Forelimb muscle (tissue), 1 donor: ENCODE measurements around the gene CDK9. TPM values are rescaled to one million over a fixed set of nuclear protein-coding genes. Genes with fewer than 3 reads are reported as not detected.
"Not testable (repeated sequence)": the region's sequence is repeated elsewhere in the genome, so short reads cannot be mapped to it uniquely, and the experiment has no call there.

ENCODE experiments used
- DNase-seq: peaks from one replicate; pipeline ENCODE4 v3.0.0-alpha.2; 2013; ENCODE audit warnings: low read depth
- polyA plus RNA-seq: library from polyadenylated mRNA; unstranded; fragments of 120-200 nt; gene quantifications from one replicate; pipeline ENCODE4 v1.2.1, GENCODE V29; 2013; ENCODE audit not compliant: insufficient read length

CDK9 gene
- polyA plus RNA-seq, 1 donor, result 48.2 TPM

DNA sequence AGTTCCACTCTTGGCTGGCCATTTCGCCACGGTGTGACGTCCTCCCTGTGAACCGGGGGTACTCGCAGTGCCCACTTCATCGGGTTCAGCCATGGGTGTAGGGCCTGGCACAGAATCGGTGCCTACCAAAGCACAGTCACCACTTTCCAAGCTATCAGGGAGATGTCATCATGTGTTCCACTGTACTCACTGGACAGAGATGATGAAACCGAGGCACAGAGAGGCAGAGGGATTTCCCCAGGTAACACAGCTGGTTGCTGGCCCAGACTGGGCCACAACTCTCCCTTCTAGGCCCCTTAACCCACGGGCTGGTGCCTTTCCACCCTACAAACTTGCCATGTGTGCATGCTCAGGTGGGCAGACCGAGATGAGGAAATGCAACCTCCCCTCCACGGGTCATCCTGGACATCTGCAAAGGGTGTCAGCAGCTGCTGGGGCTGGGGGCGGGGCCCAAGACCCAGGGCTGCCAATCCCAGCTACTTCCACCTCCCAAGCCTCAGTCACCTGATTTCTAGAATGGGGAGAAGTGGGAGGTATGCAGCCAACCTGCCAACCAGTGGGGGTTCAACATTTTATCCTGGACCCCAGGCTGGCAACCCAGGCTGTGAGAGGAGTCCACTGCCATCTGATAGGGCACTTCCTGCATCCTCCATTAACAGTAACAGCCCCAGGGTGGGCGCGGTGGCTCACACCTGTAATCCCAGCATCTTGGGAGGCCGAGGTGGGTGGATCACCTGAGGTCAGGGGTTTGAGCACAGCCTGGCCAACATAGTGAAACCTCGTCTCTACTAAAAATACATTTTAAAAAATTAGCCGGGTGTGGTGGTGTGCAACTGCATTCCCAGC, 6.5 kb upstream of the CDK9 start:
- no peak for DNase-seq

GRCh38 chr9:127780126-127780885, 5.5 kb upstream of the CDK9 start:
- no peak for DNase-seq

- not testable (repeated sequence) for DNase-seq
Observed at GRCh38 chr9:127780909-127781308, 4.9 kb upstream of the CDK9 start.

DNA sequence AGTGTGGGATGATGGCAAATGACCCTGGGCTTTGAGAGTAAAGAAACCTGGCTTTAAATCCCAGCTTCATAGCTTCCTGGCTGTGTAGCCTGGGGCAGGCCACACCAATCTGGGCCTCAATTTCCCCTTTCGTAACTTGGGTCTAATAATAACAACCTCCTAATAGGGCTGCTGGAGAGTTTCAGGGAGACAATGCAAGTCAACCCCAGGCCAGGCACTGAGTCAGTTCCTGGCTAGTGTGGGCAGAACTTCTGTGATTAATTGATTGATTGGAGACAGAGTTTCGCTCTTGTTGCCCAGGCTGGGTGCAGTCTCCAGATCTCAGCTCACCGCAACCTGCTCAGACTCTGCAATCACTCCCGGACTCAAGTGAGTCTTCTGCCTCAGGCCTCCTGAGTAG, 4.0 kb upstream of the CDK9 start:
- no peak for DNase-seq

DNA sequence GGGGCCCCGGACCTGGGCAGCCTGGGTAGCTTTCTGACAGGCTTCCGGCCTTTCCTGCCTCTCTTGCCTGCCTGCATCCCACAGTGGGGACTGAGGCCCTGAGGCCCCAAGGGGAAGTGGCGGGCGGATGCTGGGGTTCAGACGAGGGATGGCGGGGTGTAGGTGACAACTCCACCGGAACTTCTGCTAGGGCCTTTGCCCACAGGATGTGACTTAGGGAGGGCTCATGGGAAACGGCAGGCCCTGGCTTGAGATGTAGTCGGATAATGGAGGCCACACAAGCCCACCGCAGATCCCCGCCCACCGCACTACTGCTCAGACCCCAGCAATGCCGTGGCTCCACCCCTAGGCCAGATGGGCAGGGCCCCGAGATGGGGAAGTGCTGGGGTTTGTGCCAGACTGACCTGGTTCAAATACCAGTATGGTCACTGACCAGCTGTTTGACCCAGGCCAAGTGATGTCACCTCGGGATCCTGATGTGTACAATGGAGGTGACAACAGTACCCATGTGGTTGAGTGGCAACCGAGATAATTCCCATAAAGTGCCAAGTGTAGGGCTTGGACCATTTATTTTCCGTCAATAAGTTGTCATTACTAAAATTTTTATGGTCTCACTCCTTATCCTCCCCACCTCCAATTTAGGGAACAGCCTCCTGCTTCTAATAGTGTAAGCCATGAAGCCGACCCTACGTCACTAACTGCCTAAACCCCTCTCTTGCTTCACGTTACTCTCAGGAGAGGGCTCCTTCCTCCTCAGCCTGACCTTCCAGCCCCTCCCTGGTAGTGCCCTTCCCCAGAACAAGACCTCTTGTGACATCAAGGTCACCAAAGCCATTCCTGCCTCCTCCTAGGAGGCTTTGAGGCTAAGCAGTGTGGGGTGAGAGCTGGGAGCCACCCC, 2.5 kb upstream of the CDK9 start:
- DNase-seq, result no peak

DNA sequence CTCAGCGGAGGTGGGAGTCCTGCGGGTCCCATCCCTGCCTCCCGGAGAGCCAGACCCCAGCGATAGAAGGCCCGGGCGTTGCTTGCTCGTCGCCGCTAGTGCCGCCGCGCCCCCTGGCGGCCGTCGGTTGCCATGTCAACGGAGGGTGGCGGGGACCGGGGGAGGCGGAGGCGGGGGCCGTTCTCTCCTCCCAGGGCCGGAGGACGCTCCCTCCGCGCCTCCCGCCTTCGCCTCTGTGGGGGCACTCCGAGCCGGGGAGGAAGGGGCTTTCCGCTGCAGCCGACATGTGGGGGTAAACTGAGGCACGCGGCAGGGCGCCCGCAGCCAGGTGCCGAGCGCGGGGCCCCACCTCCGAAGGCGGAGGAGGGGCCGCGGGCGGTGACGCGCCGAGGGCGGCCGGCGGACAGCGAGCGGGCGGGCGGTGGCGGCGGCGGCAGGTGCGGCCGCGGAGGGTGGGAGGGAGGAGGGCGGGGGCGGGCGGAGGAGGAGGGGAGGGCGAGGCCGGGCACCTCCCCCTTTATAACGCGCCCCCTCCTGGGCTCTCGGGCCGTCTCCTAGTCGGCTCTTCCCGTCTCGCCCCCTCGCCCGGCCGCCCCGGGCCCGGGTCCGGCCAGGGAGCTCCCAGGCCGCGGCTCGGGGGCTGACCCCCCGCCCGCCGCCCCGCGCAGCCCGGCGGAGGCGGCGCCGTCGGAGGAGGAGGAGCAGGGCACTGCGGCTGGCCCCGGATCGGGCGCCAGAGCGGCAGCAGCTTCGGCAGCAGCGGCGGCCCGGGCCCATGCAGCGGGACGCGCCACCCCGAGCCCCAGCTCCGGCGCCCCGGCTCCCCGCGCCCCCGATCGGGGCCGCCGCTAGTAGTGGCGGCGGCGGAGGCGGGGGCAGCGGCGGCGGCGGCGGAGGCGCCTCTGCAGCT, 556 bp upstream of the CDK9 start:
- DNase-seq, result no peak

GRCh38 chr9:127786773-127787104, 905 bp downstream of the CDK9 start:
- no peak for DNase-seq

GRCh38 chr9:127788337-127789011, 2.6 kb downstream of the CDK9 start:
- no peak for DNase-seq

GRCh38 chr9:127789179-127789578, 3.3 kb downstream of the CDK9 start:
- DNase-seq, result no peak

DNA sequence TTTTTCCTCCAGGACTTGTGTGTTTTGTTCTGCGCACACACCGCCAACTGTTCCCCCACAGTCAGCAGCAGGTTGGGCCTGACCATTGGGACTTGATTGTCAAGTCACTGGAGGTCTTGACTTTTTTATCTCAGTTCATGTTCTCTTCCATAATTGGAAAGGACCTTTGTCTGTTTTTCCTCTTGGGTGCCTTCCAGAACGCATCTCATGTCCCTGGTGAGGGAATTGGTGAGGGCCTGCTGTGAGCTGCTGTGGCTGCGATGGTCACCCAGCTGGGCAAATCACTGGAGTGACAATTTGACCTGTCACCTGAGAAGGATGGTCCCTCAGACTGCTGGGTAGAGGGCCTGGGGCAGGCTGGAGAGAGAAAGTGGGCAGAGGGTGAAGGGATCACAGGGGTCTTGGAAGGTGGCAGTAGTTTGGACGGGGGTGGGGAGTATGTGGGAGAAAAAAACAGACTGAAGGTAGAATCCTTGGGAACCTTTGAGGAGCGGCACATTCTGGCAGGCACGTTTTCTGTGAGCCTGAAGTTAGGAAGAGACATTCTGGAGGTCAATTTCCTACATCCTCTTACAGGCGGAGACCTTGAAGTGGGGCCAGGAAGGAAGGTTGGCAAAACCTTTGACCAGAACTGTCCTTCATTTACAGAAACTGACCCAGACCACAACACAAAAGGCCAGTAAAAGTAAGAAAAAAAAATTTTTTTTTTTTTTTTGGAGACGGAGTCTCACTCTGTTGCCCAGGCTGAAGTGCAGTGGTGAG, 4.4 kb downstream of the CDK9 start:
- no peak for DNase-seq

DNA sequence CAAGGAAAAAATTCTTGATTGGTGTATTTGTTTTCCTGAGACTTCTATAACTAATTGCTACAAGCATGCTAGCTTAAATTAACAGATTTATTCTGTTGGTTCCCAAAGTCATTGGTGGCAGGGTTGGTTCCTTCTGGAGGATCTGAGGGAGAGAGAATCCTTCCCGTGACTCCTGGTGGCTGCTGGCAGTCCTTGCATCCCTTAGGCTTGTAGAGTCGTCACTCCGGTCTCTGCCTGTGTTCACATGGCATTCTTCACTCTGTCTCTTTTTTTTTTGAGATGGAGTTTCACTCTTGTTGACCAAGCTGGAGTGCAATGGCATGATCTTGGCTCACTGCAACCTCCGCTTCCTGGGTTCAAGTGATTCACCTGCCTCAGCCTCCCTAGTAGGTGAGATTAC, 5.3 kb downstream of the CDK9 start:
- no peak for DNase-seq

GRCh38 chr9:127792417-127793031, 6.7 kb downstream of the CDK9 start:
- DNase-seq, result no peak

GRCh38 chr9:127793093-127793708, 7.4 kb downstream of the CDK9 start:
- no peak for DNase-seq

DNA sequence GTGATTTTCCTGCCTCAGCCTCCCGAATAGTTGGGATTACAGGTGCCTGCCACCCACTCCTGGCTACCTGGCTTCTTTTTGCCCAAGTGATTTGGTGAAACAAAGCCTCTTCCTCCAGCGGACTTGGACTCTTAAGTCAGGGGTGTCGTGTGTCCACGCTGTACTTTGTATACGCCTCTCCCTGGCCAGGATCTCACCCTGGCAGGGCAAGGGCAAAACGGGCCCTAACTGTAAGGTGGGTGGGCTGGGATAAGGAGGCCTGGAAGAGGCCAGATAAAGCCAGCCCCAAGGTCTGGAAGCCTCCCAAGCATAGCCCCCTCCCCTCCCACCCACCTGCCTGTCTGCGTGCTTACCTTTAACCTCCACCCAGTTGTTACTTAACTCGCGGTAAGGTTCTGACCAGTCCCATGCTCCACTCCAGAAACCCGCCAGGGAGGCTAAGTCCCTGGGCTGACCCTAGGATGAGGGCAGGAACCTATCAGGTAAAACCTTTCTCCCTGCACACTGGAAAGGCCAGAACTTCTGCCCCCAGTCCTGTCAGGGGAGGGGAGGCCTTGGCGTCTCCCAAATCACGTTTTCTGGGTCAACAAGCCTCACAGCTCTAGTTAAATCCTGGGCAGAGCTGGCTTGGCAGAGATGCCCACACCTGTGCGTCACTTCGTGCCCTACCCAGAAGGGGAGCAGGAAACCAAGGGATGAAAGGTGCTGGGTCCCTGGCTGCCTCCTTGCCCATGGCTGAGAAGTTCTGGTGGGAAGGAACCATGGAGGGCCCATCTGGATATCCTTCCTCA, 8.4 kb downstream of the CDK9 start:
- no peak for DNase-seq

GRCh38 chr9:127796225-127796813, 10.5 kb downstream of the CDK9 start:
- no peak for DNase-seq

DNA sequence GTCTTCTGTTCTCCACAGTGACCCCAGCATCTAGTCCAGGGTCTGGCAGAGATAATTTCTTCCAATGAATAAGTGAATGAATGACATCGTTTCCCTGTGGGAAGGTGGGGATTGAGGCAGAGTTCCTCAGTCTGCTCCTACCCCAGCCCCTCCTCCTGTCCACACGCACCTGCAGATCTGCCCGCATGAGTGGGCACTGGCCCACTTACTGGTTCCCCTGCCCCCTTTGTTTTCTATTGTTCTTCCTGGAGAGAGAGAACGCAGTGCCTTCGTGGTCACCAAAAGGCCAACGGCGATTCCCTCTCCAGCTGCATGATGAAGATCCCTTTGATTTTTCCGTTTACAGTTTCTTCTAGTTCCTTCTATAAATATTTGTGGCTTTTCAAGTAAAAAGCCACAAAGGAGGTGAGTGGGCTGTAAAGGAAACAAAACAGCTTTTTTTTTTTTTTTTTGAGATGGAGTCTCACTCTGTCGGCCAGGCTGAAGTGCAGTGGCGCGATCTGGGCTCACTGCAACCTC, 11.1 kb downstream of the CDK9 start:
- DNase-seq, result no peak

GRCh38 chr9:127801955-127802575, 16.2 kb downstream of the CDK9 start:
- no peak for DNase-seq
